Ishikawa (cell line): Measurements from ENCODE around the gene CHFR.

Experiments
- CEBPB ChIP-seq: IDR thresholded peaks from 2 replicates; pipeline ENCODE4 v1.6.1; 2012
- CREB1 ChIP-seq: IDR thresholded peaks from 2 replicates; pipeline ENCODE4 v1.6.1; 2012; ENCODE audit warnings: low read depth
- EGR1 ChIP-seq: IDR thresholded peaks from 2 replicates; pipeline ENCODE4 v1.6.1; 2012
- EP300 ChIP-seq: IDR thresholded peaks from 2 replicates; pipeline ENCODE4 v1.6.1; 2012; ENCODE audit warnings: borderline replicate concordance
- FOXM1 ChIP-seq: IDR thresholded peaks from 2 replicates; pipeline ENCODE4 v1.6.1; 2012; ENCODE audit warnings: low read depth, borderline replicate concordance
- MAX ChIP-seq: IDR thresholded peaks from 2 replicates; pipeline ENCODE4 v1.6.1; 2012
- NFIC ChIP-seq: IDR thresholded peaks from 2 replicates; pipeline ENCODE4 v1.6.1; 2012
- RAD21 ChIP-seq: IDR thresholded peaks from 2 replicates; pipeline ENCODE4 v1.6.1; 2012; ENCODE audit warnings: low read depth
- REST ChIP-seq: IDR thresholded peaks from 2 replicates; pipeline ENCODE4 v1.6.1; 2012; ENCODE audit warnings: low read depth, mild to moderate bottlenecking
- TAF1 ChIP-seq: IDR thresholded peaks from 2 replicates; pipeline ENCODE4 v1.6.1; 2012; ENCODE audit warnings: low read depth, mild to moderate bottlenecking
- TEAD4 ChIP-seq: IDR thresholded peaks from 2 replicates; pipeline ENCODE4 v1.6.1; 2012
- USF1 ChIP-seq: IDR thresholded peaks from 2 replicates; pipeline ENCODE4 v1.6.1; 2012
- YY1 ChIP-seq: IDR thresholded peaks from 2 replicates; pipeline ENCODE4 v1.6.1; 2012; ENCODE audit warnings: low read depth
- ZBTB7A ChIP-seq: IDR thresholded peaks from 2 replicates; pipeline ENCODE4 v1.6.1; 2012; ENCODE audit warnings: low read depth

- TF ChIP-seq REST = no peak
- no peak for TF ChIP-seq CEBPB
- TF ChIP-seq MAX = no peak
- TF ChIP-seq EP300 = no peak
- no peak for TF ChIP-seq YY1
- no peak for TF ChIP-seq ZBTB7A
- no peak for TF ChIP-seq USF1
- no peak for TF ChIP-seq TAF1
- no peak for TF ChIP-seq RAD21
- no peak for TF ChIP-seq CREB1
- TF ChIP-seq EGR1 = no peak
- no peak for TF ChIP-seq NFIC
- TF ChIP-seq TEAD4 = no peak
- TF ChIP-seq FOXM1 = no peak
Observed at GRCh38 chr12:132922676-132923075, 35.3 kb upstream of the CHFR start.
